Activated CD8-positive, alpha-beta memory T cell treated with anti-CD3 and anti-CD28 coated beads, Interleukin-2, amount 50 U/mL, for 24 hours (primary cell): Measurements from ENCODE around the gene SH3RF3.

Experiments used
- DNase-seq: peaks from one replicate; pipeline ENCODE4 v3.0.0-alpha.2; 2020; ENCODE audit errors: extremely low read depth

Gene SH3RF3

GRCh38 chr2:109282865-109283264 is 153.9 kb downstream of the SH3RF3 start:
- no peak for DNase-seq

- no peak for DNase-seq
Measured at GRCh38 chr2:109284826-109285225, 155.8 kb downstream of the SH3RF3 start.

- DNase-seq = no peak
Measured at GRCh38 chr2:109285244-109285651, 156.2 kb downstream of the SH3RF3 start.

- no peak for DNase-seq
Measured at GRCh38 chr2:109287413-109287812, 158.4 kb downstream of the SH3RF3 start.

GRCh38 chr2:109287838-109288237 is 158.8 kb downstream of the SH3RF3 start:
- no peak for DNase-seq

GRCh38 chr2:109288544-109289368 is 159.8 kb downstream of the SH3RF3 start:
- no peak for DNase-seq

GRCh38 chr2:109289504-109290222 is 160.7 kb downstream of the SH3RF3 start:
- no peak for DNase-seq

- DNase-seq = no peak
Measured at GRCh38 chr2:109290887-109291643, 162.1 kb downstream of the SH3RF3 start.

GRCh38 chr2:109292386-109292785 is 163.4 kb downstream of the SH3RF3 start:
- DNase-seq = no peak

- DNase-seq = no peak
Measured at GRCh38 chr2:109293663-109294062, 164.7 kb downstream of the SH3RF3 start.

- no peak for DNase-seq
Measured at GRCh38 chr2:109294523-109294922, 165.5 kb downstream of the SH3RF3 start.

- no peak for DNase-seq
Measured at GRCh38 chr2:109295070-109295780, 166.2 kb downstream of the SH3RF3 start.

- DNase-seq = no peak
Measured at GRCh38 chr2:109295781-109296117, 166.7 kb downstream of the SH3RF3 start.

GRCh38 chr2:109297566-109298490 is 168.8 kb downstream of the SH3RF3 start:
- no peak for DNase-seq

GRCh38 chr2:109298851-109299250 is 169.8 kb downstream of the SH3RF3 start:
- no peak for DNase-seq

GRCh38 chr2:109299536-109299935 is 170.5 kb downstream of the SH3RF3 start:
- no peak for DNase-seq

- no peak for DNase-seq
Measured at GRCh38 chr2:109300582-109300981, 171.6 kb downstream of the SH3RF3 start.

- DNase-seq = no peak
Measured at GRCh38 chr2:109301746-109302145, 172.7 kb downstream of the SH3RF3 start.

GRCh38 chr2:109302319-109302718 is 173.3 kb downstream of the SH3RF3 start:
- DNase-seq = no peak

- no peak for DNase-seq
Measured at GRCh38 chr2:109304242-109304641, 175.2 kb downstream of the SH3RF3 start.
